DND-41 (cell line): Measurements from ENCODE around the gene KRT4.

Experiments
- ATAC-seq: fragments of 200-7000 bp; cut with Tn5 transposase; 3 replicates; pipeline ENCODE4 v1.9.1; 2021; ENCODE audit warnings: low read depth; ENCODE audit not compliant: insufficient read depth
- DNase-seq: peaks from one replicate; pipeline ENCODE4 v3.0.0-alpha.2; 2020
- H2AFZ ChIP-seq: 2 replicates; pipeline ENCODE4 v1.6.0; 2012; ENCODE audit warnings: low read depth, low read length
- H3K27ac ChIP-seq: 2 replicates; pipeline ENCODE4 v1.5.1; 2012; ENCODE audit warnings: low read length, inconsistent platforms
- H3K27me3 ChIP-seq: fragments of 200-600 bp; sonication (generic); 2 replicates; pipeline ENCODE4 v1.6.0; 2012; ENCODE audit warnings: low read length, mild to moderate bottlenecking, inconsistent platforms; ENCODE audit not compliant: insufficient read depth, poor library complexity
- H3K36me3 ChIP-seq: 2 replicates; pipeline ENCODE4 v1.5.1; 2012; ENCODE audit warnings: low read length, inconsistent platforms; ENCODE audit not compliant: insufficient read depth
- H3K4me1 ChIP-seq: 2 replicates; pipeline ENCODE4 v1.5.1; 2012; ENCODE audit warnings: mild to moderate bottlenecking, low read length; ENCODE audit not compliant: insufficient read depth
- H3K4me2 ChIP-seq: 2 replicates; pipeline ENCODE4 v1.6.0; 2012; ENCODE audit warnings: mild to moderate bottlenecking, moderate library complexity, low read length, inconsistent platforms; ENCODE audit not compliant: insufficient read depth
- H3K4me3 ChIP-seq, 2 experiments: fragments of 200-600 bp in 1 of 2; shearing (Covaris generic) in 1 of 2; 2 replicates each; pipeline ENCODE4 v1.5.1; 2012 to 2016; ENCODE audit warnings: inconsistent platforms in 2 of 2, low read length in 2 of 2, mild to moderate bottlenecking in 2 of 2, low read depth in 1 of 2, moderate library complexity in 1 of 2
- H3K79me2 ChIP-seq: 2 replicates; pipeline ENCODE4 v1.6.0; 2012; ENCODE audit warnings: low read length, inconsistent platforms; ENCODE audit not compliant: insufficient read depth
- H3K9ac ChIP-seq: 2 replicates; pipeline ENCODE4 v1.6.0; 2012; ENCODE audit warnings: low read depth, mild to moderate bottlenecking, inconsistent platforms, low read length, moderate library complexity
- H3K9me3 ChIP-seq: 2 replicates; pipeline ENCODE4 v1.5.1; 2012; ENCODE audit warnings: low read length, moderate library complexity, mild to moderate bottlenecking, inconsistent platforms; ENCODE audit not compliant: insufficient read depth, severe bottlenecking
- H4K20me1 ChIP-seq: 2 replicates; pipeline ENCODE4 v1.6.0; 2012; ENCODE audit warnings: low read length; ENCODE audit not compliant: insufficient read depth
- CTCF ChIP-seq: IDR thresholded peaks from 2 replicates; pipeline ENCODE4 v1.5.1; 2012; ENCODE audit warnings: borderline replicate concordance, low read length, moderate library complexity, mild to moderate bottlenecking; ENCODE audit not compliant: poor library complexity, severe bottlenecking; ENCODE audit errors: extremely low read depth
- EZH2 ChIP-seq: IDR thresholded peaks from 3 replicates; pipeline ENCODE4 v1.6.1; 2012; ENCODE audit warnings: borderline replicate concordance, low read depth, mild to moderate bottlenecking, moderate library complexity, low read length, inconsistent platforms; ENCODE audit not compliant: severe bottlenecking

KRT4 gene

GRCh38 chr12:52851787-52852186 is 37.9 kb upstream of the KRT4 start:
- Histone ChIP-seq H3K4me2 (no peak overlapping the region), H3K9me3 (no peaks in the 10 kb centered on the region), H3K27ac (no peak overlapping the region), H3K36me3 (no peaks in the 10 kb centered on the region), H4K20me1 (no peaks in the 10 kb centered on the region), H3K4me3 (no peak overlapping the region), H3K27me3 (peaks cover 3% of the 10 kb centered on the region), H3K4me1 (no peaks in the 10 kb centered on the region), H2AFZ (no peak overlapping the region), H3K9ac (no peak overlapping the region), H3K79me2 (no peaks in the 10 kb centered on the region)
- TF ChIP-seq CTCF (no peak), EZH2 (no peak)
- DNase-seq, result no peak
- ATAC-seq, result no peak

- Histone ChIP-seq H3K79me2 (no peaks in the 10 kb centered on the region), H2AFZ (no peak overlapping the region), H3K4me1 (no peaks in the 10 kb centered on the region), H3K27ac (no peak overlapping the region), H3K9me3 (no peaks in the 10 kb centered on the region), H3K4me2 (no peak overlapping the region), H4K20me1 (no peaks in the 10 kb centered on the region), H3K4me3 (no peak overlapping the region), H3K36me3 (no peaks in the 10 kb centered on the region), H3K27me3 (peaks cover 3% of the 10 kb centered on the region), H3K9ac (no peak overlapping the region)
- TF ChIP-seq CTCF (no peak), EZH2 (no peak)
- DNase-seq (no peak), ATAC-seq (no peak)
Observed at GRCh38 chr12:52850681-52851080, 36.8 kb upstream of the KRT4 start.

GRCh38 chr12:52849511-52849910 is 35.6 kb upstream of the KRT4 start:
- H3K4me1 ChIP-seq, result no peaks in the 10 kb centered on the region
- TF ChIP-seq CTCF (no peak), EZH2 (no peak)
- H3K36me3 ChIP-seq, result no peaks in the 10 kb centered on the region
- H3K4me3 ChIP-seq, result no peak overlapping the region
- H3K27me3 ChIP-seq, result peaks cover 3% of the 10 kb centered on the region
- no peaks in the 10 kb centered on the region for H3K79me2 ChIP-seq
- H2AFZ ChIP-seq, result no peak overlapping the region
- no peak overlapping the region for H3K4me2 ChIP-seq
- no peak overlapping the region for H3K9ac ChIP-seq
- H3K9me3 ChIP-seq, result no peaks in the 10 kb centered on the region
- no peaks in the 10 kb centered on the region for H4K20me1 ChIP-seq
- no peak overlapping the region for H3K27ac ChIP-seq
- no peak for ATAC-seq
- no peak for DNase-seq
